Hypothalamus (tissue), 51 donors: ENCODE data around the gene NUDT21.
"Not testable (repeated sequence)": the region's sequence is repeated elsewhere in the genome, so short reads cannot be mapped to it uniquely, and the experiment has no call there.

Source experiments
- DNase-seq, 51 donors: peaks; one replicate each; lab custom pipeline; 2025; lab: John Stamatoyannopoulos, UW

Gene NUDT21

DNA sequence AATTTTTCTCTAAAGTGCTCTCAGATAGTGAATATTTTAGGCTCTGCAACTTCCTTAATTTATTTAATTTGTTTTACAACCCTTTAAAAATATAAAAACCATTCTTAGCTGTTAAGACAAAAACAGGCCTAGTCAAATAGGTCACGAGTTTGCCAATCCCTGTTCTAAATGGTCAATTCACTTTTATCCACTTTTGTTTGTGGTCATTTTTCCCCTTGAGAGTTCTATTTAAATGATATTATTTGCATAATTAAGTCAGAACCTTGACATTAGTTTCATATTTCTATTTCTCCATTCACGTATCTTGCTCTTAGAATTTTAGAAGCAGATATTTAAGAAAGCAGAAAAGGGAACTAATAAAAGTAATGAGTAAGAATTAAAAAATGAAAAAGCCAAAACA, 29.8 kb downstream of the NUDT21 start:
- no peak for DNase-seq

GRCh38 chr16:56420613-56421012, 30.5 kb downstream of the NUDT21 start:
- DNase-seq = no peak

DNA sequence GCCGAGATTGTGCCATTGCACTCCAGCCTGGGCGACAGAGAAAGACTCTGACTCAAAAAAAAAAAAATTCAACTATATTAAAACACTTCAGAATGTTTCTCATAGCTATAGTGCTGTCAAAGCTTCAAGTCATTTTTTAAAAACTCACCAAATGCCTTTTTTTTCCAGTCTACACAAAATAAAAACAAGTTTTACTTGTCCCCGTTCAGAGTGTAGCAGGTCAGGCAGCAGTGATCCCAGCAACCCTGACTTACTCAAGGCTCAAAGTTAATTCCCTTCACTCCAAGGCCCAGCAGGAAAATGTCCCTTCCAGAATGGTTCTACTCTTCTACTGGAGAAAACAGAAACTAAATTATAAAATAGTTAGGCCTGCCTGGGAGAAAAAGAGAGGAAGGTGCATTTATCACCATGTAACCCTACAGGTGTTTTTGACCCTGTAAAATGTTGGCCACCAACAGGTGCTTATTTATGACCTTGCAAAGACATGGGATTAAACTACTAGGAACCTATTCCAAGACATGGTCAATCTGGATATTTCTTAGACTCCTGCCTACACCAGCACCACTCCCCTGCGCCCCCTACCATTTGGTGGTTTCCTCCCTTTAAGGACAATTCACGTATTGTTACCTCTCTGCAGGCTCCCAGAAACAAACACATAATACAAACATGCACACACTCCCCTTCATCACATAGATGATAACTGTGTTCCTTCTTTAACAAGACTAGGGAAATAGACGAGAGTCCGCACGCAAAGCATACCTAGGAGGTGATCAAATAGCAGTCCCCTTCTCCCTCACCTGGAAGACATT, 31.2 kb downstream of the NUDT21 start:
- DNase-seq = no peak

DNA sequence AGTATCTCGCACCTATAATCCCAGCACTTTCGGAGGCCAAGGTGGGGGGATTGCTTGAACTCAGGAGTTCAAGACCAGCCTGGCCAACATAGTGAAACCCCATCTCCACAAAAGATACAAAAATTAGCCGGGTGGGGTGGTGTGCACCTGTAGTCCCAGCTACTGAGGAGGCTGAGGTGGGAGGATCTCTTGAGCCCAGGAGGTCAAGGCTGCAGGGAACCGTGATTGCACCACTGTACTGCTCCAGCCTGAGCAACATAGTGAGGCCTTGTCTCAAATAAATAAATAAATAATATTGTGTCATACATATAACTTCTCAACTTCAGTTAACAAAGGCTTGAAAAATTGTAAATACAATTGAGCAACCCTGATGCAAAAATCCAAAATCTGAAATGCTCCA, 34.0 kb downstream of the NUDT21 start:
- no peak for DNase-seq

DNA sequence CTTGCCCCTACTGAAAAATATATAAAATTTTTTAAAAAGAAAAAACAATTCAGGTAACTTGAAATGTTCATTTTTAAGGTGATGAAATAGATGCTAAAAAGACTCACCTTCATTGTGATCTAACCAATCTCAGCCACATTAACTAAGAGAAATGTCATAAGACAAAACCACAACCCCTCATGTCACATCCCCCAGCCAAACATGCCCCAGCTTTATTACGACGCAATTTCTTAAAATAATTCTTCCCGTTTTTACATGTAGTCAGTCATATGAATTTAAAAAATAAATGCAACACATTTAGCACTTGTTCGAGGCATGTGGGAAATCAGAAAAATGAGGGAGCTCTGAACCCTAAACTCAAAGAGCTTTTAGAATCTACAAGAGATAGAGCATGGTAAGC, 35.3 kb downstream of the NUDT21 start:
- no peak for DNase-seq

DNA sequence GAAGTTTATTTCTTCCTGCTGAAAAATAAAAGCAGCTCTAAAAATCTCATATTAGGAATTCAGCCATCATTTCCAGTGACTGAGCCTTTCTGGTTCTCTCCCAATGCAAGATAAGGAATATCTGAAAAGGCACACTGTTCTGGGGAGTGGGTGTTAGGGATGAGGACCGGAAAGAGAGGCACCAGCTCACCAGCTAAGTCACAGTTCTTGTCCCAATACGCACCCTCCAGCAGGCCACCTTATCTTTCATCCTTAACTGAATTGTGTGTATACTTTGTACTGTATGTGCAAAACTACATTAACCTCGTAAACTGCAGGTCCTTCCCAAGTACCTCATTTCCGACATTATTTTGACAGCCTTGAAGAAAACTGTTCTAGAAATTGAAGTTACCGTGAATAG, 36.8 kb downstream of the NUDT21 start:
- DNase-seq = no peak

- DNase-seq = no peak
Observed at GRCh38 chr16:56413381-56413780, 37.8 kb downstream of the NUDT21 start.

- DNase-seq = no peak
Observed at GRCh38 chr16:56411624-56412023, 39.5 kb downstream of the NUDT21 start.

GRCh38 chr16:56411123-56411522, 40.0 kb downstream of the NUDT21 start:
- no peak for DNase-seq

- no peak for DNase-seq
Observed at GRCh38 chr16:56409195-56409594, 41.9 kb downstream of the NUDT21 start.

- DNase-seq = no peak
Observed at GRCh38 chr16:56408379-56409098, 42.6 kb downstream of the NUDT21 start.

DNA sequence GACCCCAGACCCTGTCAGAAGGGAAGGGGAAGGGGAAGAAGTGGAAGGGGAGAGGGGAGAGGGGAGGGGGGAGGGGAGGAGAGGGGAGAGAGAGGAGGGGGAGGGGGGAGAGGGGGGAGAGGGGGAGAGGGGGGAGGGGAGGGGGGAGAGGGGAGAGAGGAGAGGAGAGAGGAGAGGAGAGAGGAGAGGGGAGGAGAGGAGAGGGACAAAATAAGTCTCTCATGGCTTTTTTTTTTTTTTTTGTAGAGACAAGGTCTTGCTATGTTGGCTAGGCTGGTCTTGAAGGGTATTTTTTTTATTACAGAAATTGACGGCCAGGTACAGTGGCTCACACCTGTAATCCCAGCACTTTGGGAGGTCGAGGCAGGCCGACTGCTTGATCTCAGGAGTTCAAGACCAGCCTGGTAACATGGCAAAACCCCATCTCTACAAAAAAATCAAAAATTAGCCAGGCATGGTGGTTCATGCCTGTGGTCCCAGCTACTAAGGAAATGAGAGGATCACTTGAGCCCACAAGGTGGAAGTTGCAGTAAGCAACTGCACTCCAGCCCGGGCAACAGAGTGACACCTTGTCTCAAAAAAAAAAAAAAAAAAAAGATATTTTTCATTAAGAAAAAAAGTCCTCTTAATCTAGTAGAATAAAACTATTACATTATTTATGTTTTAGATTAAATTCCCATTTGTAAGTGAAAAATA, 45.0 kb downstream of the NUDT21 start:
- DNase-seq = no peak

DNA sequence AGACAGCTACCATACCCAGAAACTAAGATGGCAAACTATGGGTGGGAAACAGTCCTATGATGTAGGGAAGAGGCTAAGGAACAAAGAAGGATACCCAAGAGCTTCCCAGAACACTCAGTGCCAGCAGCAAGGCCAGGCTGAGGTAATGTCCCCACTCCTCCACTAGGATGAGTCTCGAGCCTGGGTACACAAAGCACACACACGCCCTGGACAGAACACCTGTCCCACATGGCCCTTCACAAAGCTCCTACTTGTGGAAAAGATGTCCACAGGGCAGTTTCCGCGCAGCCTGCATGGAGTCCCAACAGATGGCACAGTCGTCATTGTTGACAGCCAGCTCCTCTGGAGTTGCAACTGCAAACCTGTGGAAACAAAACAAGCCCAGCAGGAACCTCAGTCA, 49.6 kb downstream of the NUDT21 start:
- no peak for DNase-seq

- no peak for DNase-seq
Observed at GRCh38 chr16:56400458-56400857, 50.7 kb downstream of the NUDT21 start.

GRCh38 chr16:56399486-56399885, 51.6 kb downstream of the NUDT21 start:
- no peak for DNase-seq

DNA sequence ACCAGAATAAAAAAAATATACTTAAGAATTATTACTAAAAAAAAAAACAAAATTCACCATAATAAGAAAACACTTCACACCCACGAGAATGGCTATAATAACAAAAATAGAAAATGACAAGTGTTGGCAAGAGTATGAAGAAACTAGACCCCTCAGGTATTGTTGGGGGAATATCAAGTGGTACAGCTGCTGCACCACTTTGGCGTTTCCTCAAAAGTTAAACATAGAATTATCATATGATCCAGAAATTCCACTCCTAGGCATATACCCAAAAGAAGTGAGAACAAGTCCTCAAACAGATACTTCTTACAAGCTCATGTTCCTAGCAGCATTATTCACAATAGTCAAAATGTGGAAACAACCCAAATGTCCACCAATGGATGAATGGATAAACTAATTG, 52.1 kb downstream of the NUDT21 start:
- no peak for DNase-seq

DNA sequence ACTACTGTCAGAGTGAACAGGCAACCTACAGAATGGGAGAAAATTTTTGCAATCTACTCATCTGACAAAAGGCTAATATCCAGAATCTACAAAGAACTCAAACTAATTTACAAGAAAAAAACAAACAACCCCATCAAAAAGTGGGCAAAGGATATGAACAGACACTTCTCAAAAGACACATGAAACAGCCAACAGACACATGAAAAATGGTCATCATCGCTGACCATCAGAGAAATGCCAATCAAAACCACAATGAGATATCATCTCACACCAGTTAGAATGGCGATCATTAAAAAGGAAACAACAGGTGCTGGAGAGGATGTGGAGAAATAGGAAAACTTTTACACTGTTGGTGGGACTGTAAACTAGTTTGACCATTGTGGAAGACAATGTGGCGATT, 54.4 kb downstream of the NUDT21 start:
- DNase-seq = not testable (repeated sequence)

DNA sequence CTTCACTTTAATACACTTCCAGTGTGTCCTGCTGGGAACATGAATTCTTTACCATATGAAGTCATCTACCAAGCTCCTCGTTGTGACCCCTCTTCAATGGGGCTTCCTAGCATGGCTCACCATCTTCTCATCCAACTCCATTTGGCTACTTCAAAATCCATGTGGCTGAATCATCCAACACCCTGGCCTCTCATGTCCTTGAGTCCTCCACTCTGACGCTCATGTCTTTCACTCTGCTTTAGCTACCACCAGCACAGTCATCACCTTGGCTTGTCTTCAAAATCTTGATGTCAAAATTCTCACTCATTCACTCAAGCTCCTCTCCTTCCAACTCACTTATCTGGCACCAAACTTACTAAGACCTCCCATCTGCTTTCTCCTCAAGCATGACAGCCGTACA, 61.6 kb downstream of the NUDT21 start:
- DNase-seq = no peak

GRCh38 chr16:56388209-56388608, 62.9 kb downstream of the NUDT21 start:
- no peak for DNase-seq

DNA sequence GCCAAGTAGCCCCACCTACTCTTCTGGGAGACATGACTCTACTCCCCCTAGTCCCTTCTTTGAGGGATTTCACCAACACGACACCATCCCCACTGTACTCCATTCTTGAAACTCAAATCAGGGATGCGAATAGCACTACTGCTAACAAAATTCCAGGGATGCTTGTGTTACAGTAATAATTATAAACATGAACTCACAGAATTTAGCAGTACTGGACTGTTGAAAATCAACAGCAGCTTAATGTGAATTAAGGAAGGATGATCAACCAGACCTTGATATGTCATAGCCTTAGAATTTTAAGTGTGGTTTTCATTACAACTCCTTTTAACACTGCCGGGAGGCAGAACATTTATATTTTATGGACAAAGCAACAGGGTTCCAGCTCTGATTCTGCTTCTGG, 63.7 kb downstream of the NUDT21 start:
- no peak for DNase-seq

- no peak for DNase-seq
Observed at GRCh38 chr16:56384074-56384721, 66.9 kb downstream of the NUDT21 start.
